CD4-positive, alpha-beta T cell (primary cell): Measurements from ENCODE around the gene PAK3. TPM values are rescaled to one million over a fixed set of nuclear protein-coding genes. Genes with fewer than 3 reads are reported as not detected.
A peak's percentile ranks its signal among the peaks of the same experiment; 100 is the strongest.

Experiments used
- ATAC-seq: fragments of 200-7000 bp; cut with Tn5 transposase; one replicate; pipeline ENCODE4 v1.10.0; 2022; ENCODE audit warnings: mild to moderate bottlenecking; ENCODE audit not compliant: poor library complexity
- CTCF ChIA-PET: fragments of 350-600 bp; sonication (Branson Sonifier 250); formaldehyde crosslinking; loops from one replicate; lab custom pipeline; 2021; ENCODE audit warnings: antibody characterized with exemption, inconsistent platforms; lab: Charles Lee
- POLR2A ChIA-PET: fragments of 350-600 bp; sonication (Branson Sonifier 250); formaldehyde crosslinking; loops from one replicate; lab custom pipeline; 2021; ENCODE audit warnings: antibody characterized with exemption, inconsistent platforms; lab: Charles Lee
- DNase-seq, 14 experiments: peaks; one replicate each; pipeline ENCODE4 v3.0.0-alpha.2; 2013 to 2020; ENCODE audit warnings: mixed read lengths in 2 of 14
- H3K27ac ChIP-seq, 2 donors: one replicate each; pipeline versions ENCODE4 v1.5.1 to v1.7.0; 2013; ENCODE audit warnings: low read length in 2 of 2, low read depth in 1 of 2, mild to moderate bottlenecking in 1 of 2
- H3K27me3 ChIP-seq, 2 experiments: 1 replicate in 1 of 2; 2 replicates in 1 of 2; pipeline versions ENCODE4 v1.6.1 to v1.7.0; 2013; ENCODE audit warnings: low read length in 2 of 2, control low read depth in 1 of 2, mild to moderate bottlenecking in 1 of 2, moderate library complexity in 1 of 2; ENCODE audit not compliant: insufficient read depth in 2 of 2, control insufficient read depth in 1 of 2
- H3K36me3 ChIP-seq: one replicate; pipeline ENCODE4 v1.6.1; 2013; ENCODE audit warnings: low read length, control low read depth; ENCODE audit not compliant: insufficient read depth
- H3K4me1 ChIP-seq: one replicate; pipeline ENCODE4 v1.6.1; 2013; ENCODE audit warnings: low read length, control low read depth; ENCODE audit not compliant: insufficient read depth
- H3K4me3 ChIP-seq: one replicate; pipeline ENCODE4 v1.5.1; 2013; ENCODE audit warnings: mild to moderate bottlenecking, low read length, moderate library complexity
- H3K9me3 ChIP-seq, 2 experiments: 1 replicate in 1 of 2; 2 replicates in 1 of 2; pipeline versions ENCODE4 v1.6.1 to v1.7.0; 2013; ENCODE audit warnings: low read length in 2 of 2, mild to moderate bottlenecking in 2 of 2, control low read depth in 1 of 2, moderate library complexity in 1 of 2; ENCODE audit not compliant: control insufficient read depth in 1 of 2, insufficient read depth in 1 of 2
- H3K27ac Mint-ChIP-seq: one replicate; pipeline ENCODE4 v1.8.0; 2020; ENCODE audit warnings: mixed read lengths
- H3K27me3 Mint-ChIP-seq: one replicate; pipeline ENCODE4 v1.8.0; 2021; ENCODE audit warnings: mixed read lengths
- H3K36me3 Mint-ChIP-seq: one replicate; pipeline ENCODE4 v1.8.0; 2021; ENCODE audit warnings: low read depth, mixed read lengths
- H3K4me1 Mint-ChIP-seq: one replicate; pipeline ENCODE4 v1.8.0; 2021; ENCODE audit warnings: low read depth, mixed read lengths
- H3K4me3 Mint-ChIP-seq: one replicate; pipeline ENCODE4 v1.8.0; 2020; ENCODE audit warnings: mild to moderate bottlenecking, mixed read lengths
- H3K9me3 Mint-ChIP-seq: one replicate; pipeline ENCODE4 v1.8.0; 2020; ENCODE audit warnings: mixed read lengths
- intact Hi-C, 2 experiments: fragments of 100-400 bp; cut with DNase I in 1 of 2; cut with micrococcal nuclease in 1 of 2; formaldehyde crosslinking; loops; one replicate each; pipeline versions ENCODE4 v1.15.1 to v1.9.0; 2023 to 2025; cut with DNase I, micrococcal nuclease
- total RNA-seq, 174 experiments: library from RNA in 2 of 174; stranded (reverse) in 2 of 174; gene quantifications; one replicate each; pipeline ENCODE4 v1.2.3 and lab custom pipeline; 2021 to 2026
- TF ChIP-seq, protein P1 (sequence below): fragments of 200-600 bp; IDR thresholded peaks from one replicate; pipeline ENCODE4 v1.8.0; 2022; ENCODE audit warnings: antibody characterized with exemption, mild to moderate bottlenecking

Gene PAK3
- total RNA-seq, 2 experiments from 2014 or later = 1.5 to 1.9 TPM

DNA sequence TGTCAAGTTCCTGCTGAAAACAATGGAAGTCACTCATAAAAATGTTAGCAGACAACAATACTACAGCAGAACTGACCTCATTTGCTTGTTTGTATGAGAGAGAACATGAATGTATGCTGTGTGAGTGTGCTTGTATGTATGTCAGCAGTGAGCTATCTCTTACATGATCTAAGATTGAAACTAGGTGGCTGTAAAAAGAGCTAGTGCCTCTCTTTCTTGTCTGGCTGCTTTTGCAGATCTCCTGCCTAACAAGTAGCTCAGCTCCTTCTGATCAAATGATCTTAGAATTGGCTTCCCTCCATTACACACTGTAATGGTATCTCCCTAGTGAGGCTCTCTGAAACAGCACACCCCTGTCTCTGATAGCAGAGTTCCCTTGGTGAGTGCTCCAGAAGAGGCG lies 20.7 kb downstream of the PAK3 start:
- no peak overlapping the region for H3K4me3 ChIP-seq
- TF ChIP-seq, protein P1, sequence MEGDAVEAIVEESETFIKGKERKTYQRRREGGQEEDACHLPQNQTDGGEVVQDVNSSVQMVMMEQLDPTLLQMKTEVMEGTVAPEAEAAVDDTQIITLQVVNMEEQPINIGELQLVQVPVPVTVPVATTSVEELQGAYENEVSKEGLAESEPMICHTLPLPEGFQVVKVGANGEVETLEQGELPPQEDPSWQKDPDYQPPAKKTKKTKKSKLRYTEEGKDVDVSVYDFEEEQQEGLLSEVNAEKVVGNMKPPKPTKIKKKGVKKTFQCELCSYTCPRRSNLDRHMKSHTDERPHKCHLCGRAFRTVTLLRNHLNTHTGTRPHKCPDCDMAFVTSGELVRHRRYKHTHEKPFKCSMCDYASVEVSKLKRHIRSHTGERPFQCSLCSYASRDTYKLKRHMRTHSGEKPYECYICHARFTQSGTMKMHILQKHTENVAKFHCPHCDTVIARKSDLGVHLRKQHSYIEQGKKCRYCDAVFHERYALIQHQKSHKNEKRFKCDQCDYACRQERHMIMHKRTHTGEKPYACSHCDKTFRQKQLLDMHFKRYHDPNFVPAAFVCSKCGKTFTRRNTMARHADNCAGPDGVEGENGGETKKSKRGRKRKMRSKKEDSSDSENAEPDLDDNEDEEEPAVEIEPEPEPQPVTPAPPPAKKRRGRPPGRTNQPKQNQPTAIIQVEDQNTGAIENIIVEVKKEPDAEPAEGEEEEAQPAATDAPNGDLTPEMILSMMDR = no peak
- intact Hi-C loops = no loop called here
- no peak overlapping the region for H3K27ac Mint-ChIP-seq
- no peak overlapping the region for H3K27ac ChIP-seq
- no peaks in the 10 kb centered on the region for H3K36me3 Mint-ChIP-seq
- H3K9me3 Mint-ChIP-seq = no peaks in the 10 kb centered on the region
- DNase-seq (no peak), ATAC-seq (no peak)
- no peaks in the 10 kb centered on the region for H3K36me3 ChIP-seq
- H3K4me1 Mint-ChIP-seq = no peaks in the 10 kb centered on the region
- no peaks in the 10 kb centered on the region for H3K27me3 Mint-ChIP-seq
- CTCF ChIA-PET = interaction anchor here (1.0 kb wide), 1 partner anchor 18 kb away, joined by 3 read pairs; no protein-coding TSS in a partner anchor
- H3K27me3 ChIP-seq = no peaks in the 10 kb centered on the region
- H3K4me1 ChIP-seq = no peaks in the 10 kb centered on the region
- POLR2A ChIA-PET = no interaction called here
- no peak overlapping the region for H3K4me3 Mint-ChIP-seq
- no peaks in the 10 kb centered on the region for H3K9me3 ChIP-seq

DNA sequence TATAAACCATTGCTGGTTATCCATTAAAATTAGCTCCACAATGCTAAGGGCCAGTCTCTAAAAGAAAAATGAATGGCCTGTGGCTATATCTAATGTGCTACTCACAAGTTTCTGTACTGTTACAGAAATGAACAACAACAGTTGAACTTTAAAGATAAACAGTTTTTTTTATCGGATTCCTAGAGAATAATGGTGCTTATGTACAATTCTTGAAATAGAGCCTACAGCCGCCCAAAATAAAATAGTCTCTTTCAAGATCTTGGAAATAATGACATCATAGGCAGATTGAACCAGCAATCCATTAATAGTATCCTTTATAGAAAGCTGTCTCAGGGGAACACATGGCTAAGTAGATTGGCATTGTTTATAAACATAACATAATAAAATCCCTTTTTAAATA lies 23.4 kb downstream of the PAK3 start:
- Histone ChIP-seq H3K27me3 (no peaks in the 10 kb centered on the region), H3K9me3 (no peaks in the 10 kb centered on the region), H3K27ac (no peak overlapping the region), H3K4me1 (no peaks in the 10 kb centered on the region), H3K36me3 (no peaks in the 10 kb centered on the region), H3K4me3 (no peak overlapping the region)
- TF ChIP-seq, protein P1 = no peak
- Mint-ChIP-seq H3K27ac (no peak overlapping the region), H3K27me3 (no peaks in the 10 kb centered on the region), H3K9me3 (no peaks in the 10 kb centered on the region), H3K4me1 (peaks cover 6% of the 10 kb centered on the region), H3K36me3 (no peaks in the 10 kb centered on the region), H3K4me3 (no peak overlapping the region)
- DNase-seq (no peak), ATAC-seq (no peak)
- intact Hi-C loops = no loop called here
- ChIA-PET CTCF (no interaction called here), POLR2A (no interaction called here)

DNA sequence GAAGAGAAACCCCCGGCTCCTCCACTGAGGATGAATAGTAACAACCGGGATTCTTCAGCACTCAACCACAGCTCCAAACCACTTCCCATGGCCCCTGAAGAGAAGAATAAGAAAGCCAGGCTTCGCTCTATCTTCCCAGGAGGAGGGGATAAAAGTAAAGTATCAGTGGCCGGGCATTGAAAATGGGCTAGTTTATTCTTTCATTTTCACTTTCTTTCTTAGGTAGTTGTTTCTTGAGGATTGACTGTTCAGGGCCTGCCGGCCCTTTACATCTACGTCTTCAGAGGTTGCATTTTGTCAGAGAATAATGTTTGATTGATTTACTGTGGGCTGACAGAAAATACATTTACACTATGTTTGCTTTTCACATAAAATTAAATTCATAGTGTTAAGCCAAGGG lies 27.1 kb downstream of the PAK3 start:
- ChIA-PET CTCF (no interaction called here), POLR2A (no interaction called here)
- Mint-ChIP-seq H3K27ac (peak overlapping the region; percentile 46), H3K27me3 (no peaks in the 10 kb centered on the region), H3K36me3 (no peaks in the 10 kb centered on the region), H3K4me1 (peaks cover 6% of the 10 kb centered on the region), H3K9me3 (no peaks in the 10 kb centered on the region), H3K4me3 (peak overlapping the region; percentile 77)
- Histone ChIP-seq H3K27me3 (no peaks in the 10 kb centered on the region), H3K4me3 (peak overlapping the region; percentile 54), H3K36me3 (no peaks in the 10 kb centered on the region), H3K27ac (peak overlapping the region in 1 of 2 donors; percentile 44), H3K9me3 (no peaks in the 10 kb centered on the region), H3K4me1 (no peaks in the 10 kb centered on the region)
- ATAC-seq (no peak), DNase-seq (peak in 4 of 14 experiments; percentile 3 to 39 (median 12))
- intact Hi-C loops = no loop called here
- TF ChIP-seq, protein P1 = no peak
